ENCODE data around the gene MYO1E.

GRCh38 chr15:59255680-59256336 is 116.9 kb downstream of the MYO1E start:
- no peak for TF ChIP-seq POLR2A (IDR thresholded peaks at IDR 0.05; ENCODE audit: control extremely low read depth in 1 of 2, low read depth in 2 of 2, low read length in 2 of 2)
- TF ChIP-seq, protein P1, sequence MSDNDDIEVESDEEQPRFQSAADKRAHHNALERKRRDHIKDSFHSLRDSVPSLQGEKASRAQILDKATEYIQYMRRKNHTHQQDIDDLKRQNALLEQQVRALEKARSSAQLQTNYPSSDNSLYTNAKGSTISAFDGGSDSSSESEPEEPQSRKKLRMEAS (IDR thresholded peaks at IDR 0.05): no peak
- TF ChIP-seq RAD21 (IDR thresholded peaks at IDR 0.05 in 1 of 2, conservative IDR thresholded peaks at IDR 0.05 in 1 of 2; ENCODE audit: low read depth in 2 of 2, low read length in 2 of 2): no peak
